Right lobe of liver (tissue), 4 donors: ENCODE measurements around the gene TNP2.

Experiments used
- POLR2A ChIP-seq: fragments of 450-650 bp; IDR thresholded peaks from one replicate; pipeline ENCODE4 v1.6.1; 2017; ENCODE audit warnings: antibody characterized with exemption, mild to moderate bottlenecking
- TF ChIP-seq, protein P1 (sequence below), 4 donors: fragments of 200-600 bp in 3 of 4; fragments of 450-650 bp in 1 of 4; IDR thresholded peaks; one replicate each; pipeline versions ENCODE4 v1.5.1 to v1.8.0; 2016 to 2022; ENCODE audit warnings: antibody characterized with exemption in 4 of 4, mild to moderate bottlenecking in 2 of 4
- donor health status: DM: no; HTN: no; CAD: no.
- donor health status: DM: no; HTN: no; CAD: no.
- donor health status: DM: no; HTN: yes; CAD: no.

DNA sequence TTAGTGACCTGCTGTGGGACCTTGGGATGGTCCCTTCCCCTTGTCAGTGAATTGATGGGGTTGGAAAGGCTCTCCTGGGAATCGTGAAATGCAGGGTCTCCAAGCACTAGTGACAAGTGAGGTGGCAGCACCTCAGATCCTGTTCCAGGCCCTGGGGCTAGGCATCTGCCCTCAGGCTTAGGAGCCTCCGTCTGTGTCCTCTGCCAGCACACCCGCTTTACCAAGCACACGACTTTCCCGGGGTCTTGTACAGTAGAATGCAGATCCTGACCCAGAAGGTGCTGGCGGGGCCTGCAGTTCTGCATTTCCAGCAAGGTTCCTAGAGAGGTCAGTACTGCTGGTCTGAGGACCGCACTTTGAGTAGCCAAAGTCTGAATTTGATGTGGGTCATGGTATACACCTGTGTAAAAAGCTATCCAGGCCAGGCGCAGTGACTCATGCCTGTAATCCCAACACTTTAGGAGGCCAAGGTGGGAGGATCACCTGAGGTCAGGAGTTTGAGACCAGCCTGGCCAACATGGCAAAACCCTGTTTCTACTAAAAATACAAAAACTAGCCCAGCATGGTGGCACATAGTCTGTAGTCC lies 45.3 kb upstream of the TNP2 start:
- TF ChIP-seq, protein P1, sequence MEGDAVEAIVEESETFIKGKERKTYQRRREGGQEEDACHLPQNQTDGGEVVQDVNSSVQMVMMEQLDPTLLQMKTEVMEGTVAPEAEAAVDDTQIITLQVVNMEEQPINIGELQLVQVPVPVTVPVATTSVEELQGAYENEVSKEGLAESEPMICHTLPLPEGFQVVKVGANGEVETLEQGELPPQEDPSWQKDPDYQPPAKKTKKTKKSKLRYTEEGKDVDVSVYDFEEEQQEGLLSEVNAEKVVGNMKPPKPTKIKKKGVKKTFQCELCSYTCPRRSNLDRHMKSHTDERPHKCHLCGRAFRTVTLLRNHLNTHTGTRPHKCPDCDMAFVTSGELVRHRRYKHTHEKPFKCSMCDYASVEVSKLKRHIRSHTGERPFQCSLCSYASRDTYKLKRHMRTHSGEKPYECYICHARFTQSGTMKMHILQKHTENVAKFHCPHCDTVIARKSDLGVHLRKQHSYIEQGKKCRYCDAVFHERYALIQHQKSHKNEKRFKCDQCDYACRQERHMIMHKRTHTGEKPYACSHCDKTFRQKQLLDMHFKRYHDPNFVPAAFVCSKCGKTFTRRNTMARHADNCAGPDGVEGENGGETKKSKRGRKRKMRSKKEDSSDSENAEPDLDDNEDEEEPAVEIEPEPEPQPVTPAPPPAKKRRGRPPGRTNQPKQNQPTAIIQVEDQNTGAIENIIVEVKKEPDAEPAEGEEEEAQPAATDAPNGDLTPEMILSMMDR (IDR thresholded peaks at IDR 0.05): no peak
- TF ChIP-seq POLR2A: no peak
